Neural cell (in vitro differentiated cells): Measurements from ENCODE around the gene REM2. TPM values are rescaled to one million over a fixed set of nuclear protein-coding genes. Genes with fewer than 3 reads are reported as not detected.

Experiments used
- H2AFZ ChIP-seq: fragments of 200-600, 300-800 bp; sonication (generic), shearing (Covaris generic); 2 replicates; pipeline ENCODE4 v1.6.0; 2014; ENCODE audit warnings: low read depth, mild to moderate bottlenecking, antibody characterized with exemption, low read length, moderate library complexity
- H3F3A ChIP-seq: fragments of 200-600 bp; shearing (Covaris generic); 2 replicates; pipeline ENCODE4 v1.6.1; 2016; ENCODE audit warnings: mild to moderate bottlenecking, moderate library complexity, mixed read lengths, antibody characterized with exemption, low read length; ENCODE audit not compliant: insufficient read depth, poor library complexity, severe bottlenecking
- H3K27ac ChIP-seq: fragments of 200-600, 300-800 bp; sonication (generic), shearing (Covaris generic); 2 replicates; pipeline ENCODE4 v1.5.1; 2014; ENCODE audit warnings: mild to moderate bottlenecking, low read length, moderate library complexity
- H3K27me3 ChIP-seq: fragments of 300-800, 200-600 bp; sonication (generic), shearing (Covaris generic); 2 replicates; pipeline ENCODE4 v1.6.0; 2014; ENCODE audit warnings: mild to moderate bottlenecking, low read depth, low read length, moderate library complexity; ENCODE audit not compliant: insufficient read depth
- H3K36me3 ChIP-seq: fragments of 300-800, 200-600 bp; sonication (generic), shearing (Covaris generic); 2 replicates; pipeline ENCODE4 v1.5.1; 2014; ENCODE audit warnings: mild to moderate bottlenecking, antibody characterized with exemption, low read length, moderate library complexity; ENCODE audit not compliant: insufficient read depth
- H3K4me2 ChIP-seq: fragments of 300-800, 200-600 bp; sonication (generic), shearing (Covaris generic); 2 replicates; pipeline ENCODE4 v1.6.0; 2014; ENCODE audit warnings: mild to moderate bottlenecking, low read length
- H3K4me3 ChIP-seq: fragments of 300-800, 200-600 bp; sonication (generic), shearing (Covaris generic); 2 replicates; pipeline ENCODE4 v1.5.1; 2014; ENCODE audit warnings: mild to moderate bottlenecking, low read length, moderate library complexity
- H3K79me2 ChIP-seq: fragments of 200-600 bp; shearing (Covaris generic); replicated peaks from 2 replicates; pipeline ENCODE4 v1.6.0; 2014; ENCODE audit warnings: mild to moderate bottlenecking, low read length, moderate library complexity; ENCODE audit not compliant: insufficient read depth
- H3K9ac ChIP-seq: fragments of 300-800, 200-600 bp; sonication (generic), shearing (Covaris generic); 2 replicates; pipeline ENCODE4 v1.6.1; 2016; ENCODE audit warnings: mild to moderate bottlenecking, low read length, mixed read lengths
- H3K9me2 ChIP-seq: fragments of 200-600 bp; shearing (Covaris generic); 2 replicates; pipeline ENCODE4 v1.6.1; 2016; ENCODE audit warnings: mild to moderate bottlenecking, low read length, mixed read lengths; ENCODE audit not compliant: insufficient read depth
- H3K9me3 ChIP-seq: fragments of 200-600, 300-800 bp; sonication (generic), shearing (Covaris generic); 2 replicates; pipeline ENCODE4 v1.6.1; 2016; ENCODE audit warnings: mild to moderate bottlenecking, mixed run types, low read length, moderate library complexity, mixed read lengths
- H4K20me1 ChIP-seq: fragments of 200-600 bp; shearing (Covaris generic); 2 replicates; pipeline ENCODE4 v1.6.1; 2016; ENCODE audit warnings: mild to moderate bottlenecking, mixed run types; ENCODE audit not compliant: insufficient read depth
- EP300 ChIP-seq: fragments of 450-650 bp; conservative IDR thresholded peaks from 2 replicates; pipeline ENCODE4 v1.6.1; 2014; ENCODE audit warnings: antibody characterized with exemption, mild to moderate bottlenecking, moderate library complexity; ENCODE audit not compliant: poor library complexity, severe bottlenecking
- EZH2 ChIP-seq: fragments of 200-600, 300-800 bp; shearing (Covaris generic), sonication (generic); IDR thresholded peaks from 2 replicates; pipeline ENCODE4 v1.6.1; 2014; ENCODE audit warnings: antibody characterized with exemption, low read length, borderline replicate concordance, mild to moderate bottlenecking; ENCODE audit not compliant: insufficient read depth, poor library complexity, severe bottlenecking
- MXI1 ChIP-seq: fragments of 450-650 bp; conservative IDR thresholded peaks from 2 replicates; pipeline ENCODE4 v1.6.1; 2014; ENCODE audit warnings: antibody characterized with exemption, mild to moderate bottlenecking; ENCODE audit not compliant: poor library complexity, severe bottlenecking
- POLR2AphosphoS5 ChIP-seq: IDR thresholded peaks from 2 replicates; pipeline ENCODE4 v1.6.1; 2012
- RAD21 ChIP-seq: fragments of 450-650 bp; conservative IDR thresholded peaks from 2 replicates; pipeline ENCODE4 v1.6.1; 2014; ENCODE audit warnings: antibody characterized with exemption, mild to moderate bottlenecking, moderate library complexity
- SMC3 ChIP-seq: fragments of 450-650 bp; conservative IDR thresholded peaks from 2 replicates; pipeline ENCODE4 v1.6.1; 2014; ENCODE audit warnings: antibody characterized with exemption, mild to moderate bottlenecking, moderate library complexity; ENCODE audit not compliant: poor library complexity
- TAF1 ChIP-seq: IDR thresholded peaks from 2 replicates; pipeline ENCODE4 v1.6.1; 2012; ENCODE audit warnings: low read depth
- polyA plus RNA-seq: library from polyadenylated mRNA; depleted of rRNA; stranded (reverse); fragments of >200 nt; gene quantifications from 2 replicates; pipeline ENCODE4 v1.2.3, GENCODE V29; 2014
- TF ChIP-seq, protein P1 (sequence below): fragments of 450-650 bp; IDR thresholded peaks from 2 replicates; pipeline ENCODE4 v1.5.1; 2014; ENCODE audit warnings: antibody characterized with exemption, mild to moderate bottlenecking, moderate library complexity; ENCODE audit not compliant: poor library complexity, severe bottlenecking
- TF ChIP-seq, protein P2 (sequence below): IDR thresholded peaks from 2 replicates; pipeline ENCODE4 v1.6.1; 2012; ENCODE audit warnings: borderline replicate concordance

REM2 gene
- polyA plus RNA-seq, 1 donor from 2014 or later = 28.6 TPM

GRCh38 chr14:22884738-22885523 lies 1.9 kb downstream of the REM2 start:
- Histone ChIP-seq H3K9me3 (no peaks in the 10 kb centered on the region), H2AFZ (no peak overlapping the region), H3K27me3 (no peaks in the 10 kb centered on the region), H3K4me2 (peak overlapping the region; percentile 99), H3K36me3 (no peaks in the 10 kb centered on the region), H3K9me2 (no peaks in the 10 kb centered on the region), H3F3A (peaks cover 8% of the 10 kb centered on the region), H3K9ac (peak overlapping the region; percentile 100), H3K4me3 (peak overlapping the region; percentile 90), H3K79me2 (peaks cover 29% of the 10 kb centered on the region), H3K27ac (peak overlapping the region; percentile 97), H4K20me1 (no peaks in the 10 kb centered on the region)
- TF ChIP-seq, protein P1, sequence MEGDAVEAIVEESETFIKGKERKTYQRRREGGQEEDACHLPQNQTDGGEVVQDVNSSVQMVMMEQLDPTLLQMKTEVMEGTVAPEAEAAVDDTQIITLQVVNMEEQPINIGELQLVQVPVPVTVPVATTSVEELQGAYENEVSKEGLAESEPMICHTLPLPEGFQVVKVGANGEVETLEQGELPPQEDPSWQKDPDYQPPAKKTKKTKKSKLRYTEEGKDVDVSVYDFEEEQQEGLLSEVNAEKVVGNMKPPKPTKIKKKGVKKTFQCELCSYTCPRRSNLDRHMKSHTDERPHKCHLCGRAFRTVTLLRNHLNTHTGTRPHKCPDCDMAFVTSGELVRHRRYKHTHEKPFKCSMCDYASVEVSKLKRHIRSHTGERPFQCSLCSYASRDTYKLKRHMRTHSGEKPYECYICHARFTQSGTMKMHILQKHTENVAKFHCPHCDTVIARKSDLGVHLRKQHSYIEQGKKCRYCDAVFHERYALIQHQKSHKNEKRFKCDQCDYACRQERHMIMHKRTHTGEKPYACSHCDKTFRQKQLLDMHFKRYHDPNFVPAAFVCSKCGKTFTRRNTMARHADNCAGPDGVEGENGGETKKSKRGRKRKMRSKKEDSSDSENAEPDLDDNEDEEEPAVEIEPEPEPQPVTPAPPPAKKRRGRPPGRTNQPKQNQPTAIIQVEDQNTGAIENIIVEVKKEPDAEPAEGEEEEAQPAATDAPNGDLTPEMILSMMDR = no peak
- TF ChIP-seq, protein P2, sequence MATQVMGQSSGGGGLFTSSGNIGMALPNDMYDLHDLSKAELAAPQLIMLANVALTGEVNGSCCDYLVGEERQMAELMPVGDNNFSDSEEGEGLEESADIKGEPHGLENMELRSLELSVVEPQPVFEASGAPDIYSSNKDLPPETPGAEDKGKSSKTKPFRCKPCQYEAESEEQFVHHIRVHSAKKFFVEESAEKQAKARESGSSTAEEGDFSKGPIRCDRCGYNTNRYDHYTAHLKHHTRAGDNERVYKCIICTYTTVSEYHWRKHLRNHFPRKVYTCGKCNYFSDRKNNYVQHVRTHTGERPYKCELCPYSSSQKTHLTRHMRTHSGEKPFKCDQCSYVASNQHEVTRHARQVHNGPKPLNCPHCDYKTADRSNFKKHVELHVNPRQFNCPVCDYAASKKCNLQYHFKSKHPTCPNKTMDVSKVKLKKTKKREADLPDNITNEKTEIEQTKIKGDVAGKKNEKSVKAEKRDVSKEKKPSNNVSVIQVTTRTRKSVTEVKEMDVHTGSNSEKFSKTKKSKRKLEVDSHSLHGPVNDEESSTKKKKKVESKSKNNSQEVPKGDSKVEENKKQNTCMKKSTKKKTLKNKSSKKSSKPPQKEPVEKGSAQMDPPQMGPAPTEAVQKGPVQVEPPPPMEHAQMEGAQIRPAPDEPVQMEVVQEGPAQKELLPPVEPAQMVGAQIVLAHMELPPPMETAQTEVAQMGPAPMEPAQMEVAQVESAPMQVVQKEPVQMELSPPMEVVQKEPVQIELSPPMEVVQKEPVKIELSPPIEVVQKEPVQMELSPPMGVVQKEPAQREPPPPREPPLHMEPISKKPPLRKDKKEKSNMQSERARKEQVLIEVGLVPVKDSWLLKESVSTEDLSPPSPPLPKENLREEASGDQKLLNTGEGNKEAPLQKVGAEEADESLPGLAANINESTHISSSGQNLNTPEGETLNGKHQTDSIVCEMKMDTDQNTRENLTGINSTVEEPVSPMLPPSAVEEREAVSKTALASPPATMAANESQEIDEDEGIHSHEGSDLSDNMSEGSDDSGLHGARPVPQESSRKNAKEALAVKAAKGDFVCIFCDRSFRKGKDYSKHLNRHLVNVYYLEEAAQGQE = no peak
- no peak for TF ChIP-seq TAF1
- TF ChIP-seq RAD21 = no peak
- TF ChIP-seq SMC3 = no peak
- TF ChIP-seq POLR2AphosphoS5 = no peak
- TF ChIP-seq EZH2 = no peak
- TF ChIP-seq MXI1 = no peak

GRCh38 chr14:22885975-22886374 lies 3.0 kb downstream of the REM2 start:
- Histone ChIP-seq H3K36me3 (no peaks in the 10 kb centered on the region), H3F3A (peaks cover 8% of the 10 kb centered on the region), H3K9me3 (no peaks in the 10 kb centered on the region), H3K4me2 (no peak overlapping the region), H3K4me3 (peak overlapping the region; percentile 90), H2AFZ (no peak overlapping the region), H3K9ac (peak overlapping the region; percentile 59), H4K20me1 (no peaks in the 10 kb centered on the region), H3K79me2 (peaks cover 29% of the 10 kb centered on the region), H3K9me2 (no peaks in the 10 kb centered on the region), H3K27me3 (no peaks in the 10 kb centered on the region), H3K27ac (peak overlapping the region; percentile 58)
- TF ChIP-seq TAF1 (no peak), EZH2 (no peak), RAD21 (no peak), SMC3 (no peak), MXI1 (no peak), POLR2AphosphoS5 (no peak), EP300 (no peak)
- TF ChIP-seq, protein P2 = no peak
- TF ChIP-seq, protein P1 = no peak
